Endothelial cell of umbilical vein (primary cell): ENCODE data around the gene CARD11. TPM values are rescaled to one million over a fixed set of nuclear protein-coding genes. Genes with fewer than 3 reads are reported as not detected.

Experiments used
- BruUV-seq: library from RNA; stranded (reverse); fragments of 400-500 nt; replicated peaks from 2 replicates; lab custom pipeline; 2021; lab: Mats Ljungman, UMichigan
- CTCF ChIA-PET: fragments of 300-600, 350-600 bp; sonication (Branson Sonifier 250); formaldehyde crosslinking; loops from one replicate; lab custom pipeline; 2021; ENCODE audit warnings: antibody characterized with exemption, inconsistent platforms; lab: Charles Lee
- POLR2A ChIA-PET: fragments of 300-600, 350-600 bp; sonication (Branson Sonifier 250); formaldehyde crosslinking; loops from one replicate; lab custom pipeline; 2021; ENCODE audit warnings: antibody characterized with exemption, inconsistent platforms; lab: Charles Lee
- DNase-seq: peaks from one replicate; pipeline ENCODE4 v3.0.0-alpha.2; 2011; ENCODE audit warnings: low read depth, low spot score
- FAIRE-seq: peaks from 2 replicates; lab custom pipeline; 2011; peaks lifted over from hg19 to GRCh38; lab: Jason Lieb, UNC
- H2AFZ ChIP-seq: 2 replicates; pipeline ENCODE4 v1.6.0; 2012; ENCODE audit warnings: low read depth, low read length, control low read depth, inconsistent platforms
- H3K27ac ChIP-seq: 2 replicates; pipeline ENCODE4 v1.5.1; 2011; ENCODE audit warnings: low read depth, mild to moderate bottlenecking, control low read depth, low read length, moderate library complexity; ENCODE audit not compliant: insufficient read depth
- H3K27me3 ChIP-seq, 2 experiments: 2 replicates each; pipeline versions ENCODE4 v1.6.0 to v1.6.1; 2011; ENCODE audit warnings: low read length in 2 of 2, mixed read lengths in 1 of 2; ENCODE audit not compliant: control insufficient read depth in 2 of 2, insufficient read depth in 2 of 2
- H3K36me3 ChIP-seq, 2 experiments: 2 replicates in 1 of 2; 3 replicates in 1 of 2; pipeline ENCODE4 v1.5.1; 2011; ENCODE audit warnings: low read length in 2 of 2, mild to moderate bottlenecking in 1 of 2, moderate library complexity in 1 of 2; ENCODE audit not compliant: control insufficient read depth in 2 of 2, insufficient read depth in 2 of 2; ENCODE audit errors: extremely low read depth in 1 of 2
- H3K4me1 ChIP-seq: 3 replicates; pipeline ENCODE4 v1.5.1; 2011; ENCODE audit warnings: mild to moderate bottlenecking, low read length; ENCODE audit not compliant: control insufficient read depth, insufficient read depth; ENCODE audit errors: extremely low read depth
- H3K4me2 ChIP-seq: 2 replicates; pipeline ENCODE4 v1.6.1; 2011; ENCODE audit warnings: low read length, control low read depth, mixed read lengths; ENCODE audit not compliant: insufficient read depth
- H3K4me3 ChIP-seq, 3 experiments: fragments of 200-600 bp in 1 of 3; sonication (generic), shearing (Covaris generic) in 1 of 3; replicated peaks in 1 of 3; 2 replicates each; pipeline ENCODE4 v1.5.1; 2011 to 2016; ENCODE audit warnings: control low read depth in 3 of 3, low read length in 3 of 3, mild to moderate bottlenecking in 2 of 3, inconsistent platforms in 1 of 3, low read depth in 1 of 3, moderate library complexity in 1 of 3; ENCODE audit not compliant: insufficient read depth in 1 of 3
- H3K79me2 ChIP-seq: 2 replicates; pipeline ENCODE4 v1.6.0; 2012; ENCODE audit warnings: low read length, inconsistent platforms; ENCODE audit not compliant: control insufficient read depth, insufficient read depth
- H3K9ac ChIP-seq: replicated peaks from 2 replicates; pipeline ENCODE3; 2011; ENCODE audit warnings: low read length, control low read depth; ENCODE audit not compliant: insufficient read depth; ENCODE audit errors: extremely low read depth
- H3K9me1 ChIP-seq: replicated peaks from 3 replicates; pipeline ENCODE4 v1.6.0; 2011; ENCODE audit warnings: mild to moderate bottlenecking, low read length; ENCODE audit not compliant: control insufficient read depth, insufficient read depth; ENCODE audit errors: extremely low read depth
- H3K9me3 ChIP-seq: replicated peaks from 2 replicates; pipeline ENCODE4 v1.5.1; 2012; ENCODE audit warnings: low read length, inconsistent platforms; ENCODE audit not compliant: control insufficient read depth, insufficient read depth
- H4K20me1 ChIP-seq: replicated peaks from 2 replicates; pipeline ENCODE3; 2011; ENCODE audit warnings: mild to moderate bottlenecking, low read length; ENCODE audit not compliant: control insufficient read depth, insufficient read depth; ENCODE audit errors: extremely low read depth
- EZH2 ChIP-seq: IDR thresholded peaks from 2 replicates; pipeline ENCODE4 v1.6.1; 2012; ENCODE audit warnings: borderline replicate concordance, low read depth, mild to moderate bottlenecking, moderate library complexity, low read length, inconsistent platforms; ENCODE audit not compliant: severe bottlenecking
- FOS ChIP-seq: IDR thresholded peaks from 2 replicates; pipeline ENCODE4 v1.6.1; 2011; ENCODE audit warnings: mild to moderate bottlenecking, low read length, moderate library complexity, borderline replicate concordance; ENCODE audit not compliant: insufficient read depth
- GATA2 ChIP-seq: IDR thresholded peaks from 2 replicates; pipeline ENCODE4 v1.7.0; 2011; ENCODE audit warnings: low read depth, mild to moderate bottlenecking, moderate library complexity, mixed read lengths, low read length; ENCODE audit not compliant: insufficient read length, insufficient read depth
- JUN ChIP-seq: IDR thresholded peaks from 2 replicates; pipeline ENCODE4 v1.6.1; 2011; ENCODE audit warnings: borderline replicate concordance, low read depth; ENCODE audit not compliant: insufficient read length, insufficient read depth
- MYC ChIP-seq: IDR thresholded peaks from one replicate; pipeline ENCODE4 v1.6.1; 2011; ENCODE audit warnings: mild to moderate bottlenecking, low read depth, low read length
- POLR2A ChIP-seq: IDR thresholded peaks from 2 replicates; pipeline ENCODE4 v1.6.1; 2012; ENCODE audit warnings: low read depth, mild to moderate bottlenecking, control low read depth, low read length
- POLR2AphosphoS5 ChIP-seq: IDR thresholded peaks from 2 replicates; pipeline ENCODE4 v1.6.1; 2012; ENCODE audit warnings: low read depth, mild to moderate bottlenecking, control low read depth, low read length, moderate library complexity; ENCODE audit not compliant: insufficient read depth
- dilution Hi-C: fragments of 300-500 bp; cut with MboI; formaldehyde crosslinking; loops from one replicate; pipeline ENCODE4 v1.15.0; 2019; ENCODE audit warnings: low sequenced_read_pairs; ENCODE audit not compliant: extremely low pct_ligation_motif_present
- intact Hi-C: fragments of 100-400 bp; cut with micrococcal nuclease; formaldehyde crosslinking; loops from one replicate; pipeline ENCODE4 v1.10.0; 2022
- polyA plus RNA-seq, 4 experiments: library from polyadenylated mRNA; depleted of rRNA in 3 of 4; stranded (reverse) in 3 of 4; unstranded in 1 of 4; fragments of >200 nt; gene quantifications; 2 replicates each; pipeline versions ENCODE4 v1.2.1 to v1.2.3, GENCODE V29; 2011 to 2012; ENCODE audit warnings: missing spikeins in 1 of 4
- total RNA-seq: library from RNA; stranded (reverse); gene quantifications from 2 replicates; pipeline ENCODE4 v1.2.3, GENCODE V29; 2021
- TF ChIP-seq, protein P1 (sequence below): IDR thresholded peaks from 2 replicates; pipeline ENCODE4 v1.6.1; 2011; ENCODE audit not compliant: insufficient read depth, insufficient read length
- TF ChIP-seq, protein P2 (sequence below), 2 donors: IDR thresholded peaks; 1 replicate in 1 of 2; 2 replicates in 1 of 2; pipeline ENCODE4 v1.5.1; 2011; ENCODE audit warnings: low read length in 2 of 2, mild to moderate bottlenecking in 2 of 2, moderate library complexity in 2 of 2, control low read depth in 1 of 2, inconsistent platforms in 1 of 2, low read depth in 1 of 2; ENCODE audit not compliant: insufficient read depth in 1 of 2; ENCODE audit errors: extremely low read depth in 1 of 2

CARD11 gene
- total and polyA plus RNA-seq, 2 donors (not counting 3 experiments of a cell fraction or from before 2014, with no cell fraction given) = 20.4 to 41.8 TPM

DNA sequence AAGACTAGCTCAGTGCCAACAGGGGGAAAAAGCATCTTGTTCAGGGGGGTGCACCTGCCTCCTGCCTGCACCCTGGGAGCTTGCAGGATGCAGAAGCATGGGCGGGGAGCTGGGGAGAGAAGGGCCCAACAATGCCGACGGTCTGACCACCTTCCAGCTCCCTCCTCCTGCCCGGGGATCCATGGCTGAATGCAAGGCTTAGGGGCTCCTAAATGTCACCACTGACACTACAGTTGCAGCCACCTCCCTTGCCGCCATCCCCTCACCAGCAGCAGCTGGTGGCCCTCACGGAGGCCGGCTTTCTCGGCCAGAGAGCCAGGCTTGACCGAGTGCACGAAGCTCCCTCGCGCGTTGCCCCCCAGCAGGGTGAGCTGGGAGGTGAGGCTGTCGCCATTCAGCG is 120.8 kb downstream of the CARD11 start:
- H3K9me3 ChIP-seq = no peaks in the 10 kb centered on the region
- H3K9ac ChIP-seq = no peak overlapping the region
- TF ChIP-seq POLR2AphosphoS5 (no peak), EZH2 (no peak), JUN (no peak), POLR2A (no peak), MYC (no peak), FOS (no peak), GATA2 (no peak)
- TF ChIP-seq, protein P1, sequence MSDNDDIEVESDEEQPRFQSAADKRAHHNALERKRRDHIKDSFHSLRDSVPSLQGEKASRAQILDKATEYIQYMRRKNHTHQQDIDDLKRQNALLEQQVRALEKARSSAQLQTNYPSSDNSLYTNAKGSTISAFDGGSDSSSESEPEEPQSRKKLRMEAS = no peak
- TF ChIP-seq, protein P2, sequence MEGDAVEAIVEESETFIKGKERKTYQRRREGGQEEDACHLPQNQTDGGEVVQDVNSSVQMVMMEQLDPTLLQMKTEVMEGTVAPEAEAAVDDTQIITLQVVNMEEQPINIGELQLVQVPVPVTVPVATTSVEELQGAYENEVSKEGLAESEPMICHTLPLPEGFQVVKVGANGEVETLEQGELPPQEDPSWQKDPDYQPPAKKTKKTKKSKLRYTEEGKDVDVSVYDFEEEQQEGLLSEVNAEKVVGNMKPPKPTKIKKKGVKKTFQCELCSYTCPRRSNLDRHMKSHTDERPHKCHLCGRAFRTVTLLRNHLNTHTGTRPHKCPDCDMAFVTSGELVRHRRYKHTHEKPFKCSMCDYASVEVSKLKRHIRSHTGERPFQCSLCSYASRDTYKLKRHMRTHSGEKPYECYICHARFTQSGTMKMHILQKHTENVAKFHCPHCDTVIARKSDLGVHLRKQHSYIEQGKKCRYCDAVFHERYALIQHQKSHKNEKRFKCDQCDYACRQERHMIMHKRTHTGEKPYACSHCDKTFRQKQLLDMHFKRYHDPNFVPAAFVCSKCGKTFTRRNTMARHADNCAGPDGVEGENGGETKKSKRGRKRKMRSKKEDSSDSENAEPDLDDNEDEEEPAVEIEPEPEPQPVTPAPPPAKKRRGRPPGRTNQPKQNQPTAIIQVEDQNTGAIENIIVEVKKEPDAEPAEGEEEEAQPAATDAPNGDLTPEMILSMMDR (IDR thresholded peaks at IDR 0.05; ENCODE audit: extremely low read depth in 1 of 2, insufficient read depth in 1 of 2, low read depth in 1 of 2, low read length in 2 of 2) = no peak
- no peak overlapping the region for H3K27ac ChIP-seq
- H3K4me2 ChIP-seq = no peak overlapping the region
- no peaks in the 10 kb centered on the region for H4K20me1 ChIP-seq
- H3K4me3 ChIP-seq = no peak overlapping the region
- intact Hi-C loops (no loop called here), dilution Hi-C loops (no loop called here)
- no peaks in the 10 kb centered on the region for H3K4me1 ChIP-seq
- FAIRE-seq = no peak
- no peaks in the 10 kb centered on the region for H3K79me2 ChIP-seq
- no peak for DNase-seq
- no peaks in the 10 kb centered on the region for H3K36me3 ChIP-seq
- H3K9me1 ChIP-seq = no peaks in the 10 kb centered on the region
- ChIA-PET CTCF (interaction anchor here (0.9 kb wide), 1 partner anchor 16 kb away, joined by 3 read pairs; no protein-coding TSS in a partner anchor), POLR2A (no interaction called here)
- no peaks in the 10 kb centered on the region for H3K27me3 ChIP-seq
- BruUV-seq = no TSS peak
- H2AFZ ChIP-seq = no peak overlapping the region
